NB4 (cell line): ENCODE results near the gene GRM7.

Experiments used
- CTCF ChIP-seq: IDR thresholded peaks from one replicate; pipeline ENCODE4 v1.5.1; 2012; ENCODE audit warnings: low read depth, low read length
- MYC ChIP-seq: IDR thresholded peaks from 2 replicates; pipeline ENCODE4 v1.6.1; 2011; ENCODE audit warnings: low read depth, low read length
- POLR2A ChIP-seq: IDR thresholded peaks from 2 replicates; pipeline ENCODE4 v1.6.1; 2011; ENCODE audit warnings: mild to moderate bottlenecking; ENCODE audit not compliant: insufficient read length; ENCODE audit errors: extremely low read depth

GRCh38 chr3:7518026-7518425 lies 657.1 kb downstream of the GRM7 start:
- no peak for TF ChIP-seq CTCF
- no peak for TF ChIP-seq POLR2A
- no peak for TF ChIP-seq MYC
